Psoas muscle (tissue), 8 donors: ENCODE measurements around the gene SCAMP4. TPM values are rescaled to one million over a fixed set of nuclear protein-coding genes. Genes with fewer than 3 reads are reported as not detected.
"Not testable (repeated sequence)": the region's sequence is repeated elsewhere in the genome, so short reads cannot be mapped to it uniquely, and the experiment has no call there.

Experiments used
- ATAC-seq, 4 donors: fragments of 200-7000 bp; cut with Tn5 transposase; one replicate each; pipeline ENCODE4 v1.9.1; 2020; ENCODE audit warnings: moderate library complexity in 3 of 4, mild to moderate bottlenecking in 2 of 4
- DNase-seq, 2 donors: peaks; one replicate each; pipeline ENCODE4 v3.0.0-alpha.2; 2020
- H3K27ac ChIP-seq: fragments of 200-600 bp; one replicate; pipeline ENCODE4 v1.8.0; 2022
- H3K27me3 ChIP-seq, 3 donors: fragments of 200-600 bp in 1 of 3; one replicate each; pipeline versions ENCODE4 v1.6.1 to v1.8.0; 2013 to 2022; ENCODE audit warnings: low read length in 2 of 3, mild to moderate bottlenecking in 2 of 3, moderate library complexity in 1 of 3; ENCODE audit not compliant: insufficient read depth in 3 of 3
- H3K36me3 ChIP-seq, 2 donors: fragments of 200-600 bp in 1 of 2; one replicate each; pipeline versions ENCODE4 v1.6.1 to v1.8.0; 2013 to 2022; ENCODE audit warnings: low read depth in 1 of 2, mild to moderate bottlenecking in 1 of 2, moderate library complexity in 1 of 2; ENCODE audit not compliant: insufficient read depth in 1 of 2
- H3K4me1 ChIP-seq: fragments of 200-600 bp; one replicate; pipeline ENCODE4 v1.8.0; 2022
- H3K4me3 ChIP-seq: fragments of 200-600 bp; one replicate; pipeline ENCODE4 v1.8.0; 2022; ENCODE audit warnings: mild to moderate bottlenecking
- H3K9me3 ChIP-seq: fragments of 200-600 bp; one replicate; pipeline ENCODE4 v1.8.0; 2022
- CTCF ChIP-seq: fragments of 200-600 bp; IDR thresholded peaks from one replicate; pipeline ENCODE4 v1.8.0; 2022; ENCODE audit warnings: antibody characterized with exemption
- WGBS, 3 donors: extraction: QIAGEN DNeasy Blood & Tissue Kit; methylation state at CpG; one replicate each; pipeline versions ENCODE4 v1.1.6 to v1.1.7; 2013; 5-methylcytosine and 5-hydroxymethylcytosine counted together
- intact Hi-C, 2 donors: fragments of 100-400 bp; cut with DNase I; formaldehyde crosslinking; loops; one replicate each; pipeline versions ENCODE4 v1.11.0 to v1.14.2; 2022
- polyA plus RNA-seq, 3 donors: library from polyadenylated mRNA; stranded (reverse); fragments of 200-250 nt; gene quantifications; one replicate each; pipeline ENCODE4 v1.2.3, GENCODE V29; 2013
- total RNA-seq, 4 donors: library from RNA; stranded (reverse); fragmentation: NEBNext Ultra II Directional in 2 of 4; extraction: Animal tissue kit (Norgen Biotek cat#: 25700) in 2 of 4; gene quantifications; one replicate each; pipeline versions ENCODE4 v1.2.1 to v1.2.4, GENCODE V29; 2021 to 2023
- donor health status: healthy with polysubstance abuse.
- donor health status: DM: no; HTN: no; CAD: no; lungs with moderate emphysema.
- donor health status: Bipolar disorder and iron deficiency.
- donor health status: healthy.
- donor health status: DM: yes; HTN: yes; CAD: no.
- donor health status: DM: no; HTN: no; CAD: no.
- donor health status: DM: no; HTN: no; CAD: no.
- donor health status: DM: yes; HTN: yes; CAD: no.

The SCAMP4 gene
- total and polyA plus RNA-seq, 7 donors = 9.5 to 17.5 (median 15.5) TPM

- Histone ChIP-seq H3K9me3 (no peaks in the 10 kb centered on the region), H3K27me3 (no peaks in the 10 kb centered on the region), H3K36me3 (no peaks in the 10 kb centered on the region), H3K4me1 (peaks cover 28% of the 10 kb centered on the region), H3K4me3 (peak overlapping the region; percentile 97), H3K27ac (peak overlapping the region; percentile 84)
- intact Hi-C loops = no loop called here
- peak; percentile 4 to 15 (median 8) for ATAC-seq
- WGBS, 3 donors = 0 to 1% (median 1%) methylated on average over 32 to 56 of the region's 56 CpGs
- DNase-seq = no peak
- no peak for TF ChIP-seq CTCF
Measured at GRCh38 chr19:1884719-1885334, 20.4 kb upstream of the SCAMP4 start.

GRCh38 chr19:1885398-1886119 is 19.6 kb upstream of the SCAMP4 start, which contains the start of gene ABHD17A:
Gene ABHD17A (minus strand): TSS chr19:1885496. CDS start chr19:1881566, 3,930 bp downstream.
- WGBS, 3 donors = 20 to 29% (median 23%) methylated on average over 33 to 46 of the region's 46 CpGs
- peak within 1 kb of the TSS; percentile 97 for H3K4me3 ChIP-seq
- H3K27me3 ChIP-seq, intact Hi-C loops, H3K36me3 ChIP-seq, H3K9me3 ChIP-seq: not testable (repeated sequence)
- ATAC-seq (peak; percentile 98 to 99 (median 98)), DNase-seq (peak; percentile 96 to 97)
- peak within 1 kb of the TSS; percentile 84 for H3K27ac ChIP-seq
- peaks cover 28% of the 10 kb centered on the region for H3K4me1 ChIP-seq

- WGBS, 3 donors = 94 to 96% (median 95%) methylated on average over 15 of the region's 15 CpGs
- H3K36me3 ChIP-seq, H3K27me3 ChIP-seq, intact Hi-C loops, H3K4me3 ChIP-seq, H3K27ac ChIP-seq, H3K9me3 ChIP-seq, DNase-seq, ATAC-seq: not testable (repeated sequence)
- H3K4me1 ChIP-seq = peaks cover 28% of the 10 kb centered on the region
Measured at GRCh38 chr19:1886360-1886759, 18.8 kb upstream of the SCAMP4 start.

GRCh38 chr19:1888385-1888784 is 16.8 kb upstream of the SCAMP4 start:
- Histone ChIP-seq H3K36me3 (no peaks in the 10 kb centered on the region), H3K27me3 (no peaks in the 10 kb centered on the region), H3K4me3 (no peak overlapping the region), H3K9me3 (no peaks in the 10 kb centered on the region), H3K4me1 (peaks cover 15% of the 10 kb centered on the region), H3K27ac (no peak overlapping the region)
- intact Hi-C loops = no loop called here
- DNase-seq = no peak
- 75 to 86% (median 80%) methylated on average over 5 of the region's 5 CpGs for WGBS, 3 donors
- no peak for ATAC-seq
- TF ChIP-seq CTCF = no peak

- Histone ChIP-seq H3K4me1 (no peaks in the 10 kb centered on the region), H3K27me3 (no peaks in the 10 kb centered on the region), H3K36me3 (no peaks in the 10 kb centered on the region), H3K27ac (no peak overlapping the region), H3K9me3 (no peaks in the 10 kb centered on the region), H3K4me3 (no peak overlapping the region)
- intact Hi-C loops = no loop called here
- WGBS, 3 donors = 92 to 98% (median 95%) methylated on average over 1 of the region's 1 CpG
- ATAC-seq (no peak), DNase-seq (no peak)
- no peak for TF ChIP-seq CTCF
Measured at GRCh38 chr19:1889907-1890306, 15.3 kb upstream of the SCAMP4 start.
